Stimulated activated CD8-positive, alpha-beta memory T cell treated with anti-CD3 and anti-CD28 coated beads, Interleukin-12 subunit alpha, Interleukin-12 subunit beta, amount 100 ng/mL, for 1 hour (primary cell): ENCODE results near the gene PLEKHG7.
"Not testable (repeated sequence)": the region's sequence is repeated elsewhere in the genome, so short reads cannot be mapped to it uniquely, and the experiment has no call there.

Experiments
- DNase-seq: peaks from one replicate; pipeline ENCODE4 v3.0.0-alpha.2; 2020; ENCODE audit warnings: low read depth

Gene PLEKHG7

DNA sequence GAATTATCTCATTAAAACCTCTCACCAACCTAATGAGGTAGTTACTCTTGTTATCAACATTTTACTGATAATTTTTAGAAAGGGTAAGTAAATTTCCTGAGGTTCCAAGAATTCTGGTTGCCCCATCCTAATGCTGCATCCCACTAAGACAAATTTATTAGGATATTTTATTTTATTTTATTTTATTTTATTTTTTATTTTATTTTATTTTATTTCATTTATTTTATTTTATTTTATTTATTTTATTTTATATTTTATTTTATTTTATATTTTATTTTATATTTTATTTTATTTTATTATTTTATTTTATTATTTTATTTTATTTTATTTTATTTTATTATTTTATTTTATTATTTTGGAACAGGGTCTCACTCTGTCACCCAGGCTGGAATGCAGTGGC, 46.9 kb downstream of the PLEKHG7 start:
- DNase-seq, result not testable (repeated sequence)

DNA sequence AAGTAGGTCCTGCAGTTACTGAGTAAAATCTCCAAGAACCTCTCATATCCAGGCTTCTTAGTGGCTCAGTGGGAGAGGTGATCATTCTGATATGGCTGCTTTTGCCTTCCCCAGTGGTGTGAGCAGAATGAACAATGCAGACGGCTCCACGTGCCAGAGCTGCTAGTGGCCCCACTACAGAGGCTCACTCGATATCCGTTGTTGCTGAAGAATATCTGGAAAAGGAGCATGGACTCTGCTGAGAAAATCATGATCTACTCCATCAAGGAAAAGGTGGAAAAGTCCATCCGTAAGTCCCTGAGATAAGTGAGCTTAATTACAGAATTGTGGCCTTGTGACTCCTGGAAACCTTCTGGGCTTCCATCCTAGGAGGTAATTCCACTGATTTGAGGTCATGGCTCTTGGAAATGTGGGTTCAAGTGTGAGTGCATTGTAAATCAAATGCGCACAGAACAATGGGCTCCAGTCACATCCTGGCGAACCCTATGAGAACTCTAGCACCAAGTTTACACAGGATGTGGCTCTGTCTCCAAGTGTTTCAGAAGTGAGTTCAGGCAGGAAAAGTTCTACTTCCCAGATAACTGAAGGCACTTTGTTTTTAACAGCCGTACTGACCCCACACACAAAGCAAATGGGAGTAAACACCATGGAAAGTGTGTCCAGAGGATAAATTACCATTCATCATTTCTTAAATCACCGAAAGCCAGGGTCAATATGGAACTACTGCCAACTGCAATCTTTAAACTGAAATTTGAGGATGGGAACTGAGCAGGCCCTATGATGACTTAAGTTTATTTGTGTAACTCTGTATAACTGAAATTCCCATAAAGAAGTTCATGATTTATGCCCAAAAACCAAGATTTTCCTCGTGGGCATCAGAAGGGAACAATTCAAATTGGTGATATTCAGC, 51.4 kb downstream of the PLEKHG7 start:
- DNase-seq, result no peak

GRCh38 chr12:92756898-92757596, 54.3 kb downstream of the PLEKHG7 start:
- DNase-seq, result no peak

- no peak for DNase-seq
These were observed 54.9 kb downstream of the PLEKHG7 start for GRCh38 chr12:92757597-92758121.

DNA sequence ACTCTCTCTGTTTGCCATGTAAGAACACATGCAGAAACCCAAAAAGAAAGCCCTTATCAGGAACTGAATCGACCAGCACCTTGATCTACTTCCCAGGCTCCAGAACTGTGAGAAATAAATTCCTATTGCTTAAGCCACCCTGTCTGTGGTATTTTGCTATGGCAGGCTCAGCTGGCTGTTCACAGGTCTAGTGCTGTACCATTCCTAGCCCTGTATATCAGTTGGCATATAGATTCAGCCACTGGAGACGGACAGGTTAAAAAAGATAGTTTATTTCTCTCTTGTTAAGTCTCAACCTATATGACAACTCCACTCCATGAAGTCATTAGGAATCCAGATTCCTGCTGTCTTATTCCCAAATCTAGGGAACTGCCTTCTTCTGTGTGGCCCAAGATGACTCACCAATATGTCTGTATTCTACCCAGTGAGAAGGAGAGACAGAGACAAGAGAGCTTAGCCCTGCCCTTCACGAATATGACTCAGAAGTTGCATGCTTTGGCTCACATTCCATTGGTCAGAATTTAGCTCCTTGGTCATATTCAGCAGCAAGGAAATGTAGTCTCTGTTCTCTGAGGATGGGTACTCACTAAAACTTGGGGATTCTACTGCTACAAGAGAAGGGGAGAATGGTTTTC, 57.0 kb downstream of the PLEKHG7 start:
- no peak for DNase-seq

DNA sequence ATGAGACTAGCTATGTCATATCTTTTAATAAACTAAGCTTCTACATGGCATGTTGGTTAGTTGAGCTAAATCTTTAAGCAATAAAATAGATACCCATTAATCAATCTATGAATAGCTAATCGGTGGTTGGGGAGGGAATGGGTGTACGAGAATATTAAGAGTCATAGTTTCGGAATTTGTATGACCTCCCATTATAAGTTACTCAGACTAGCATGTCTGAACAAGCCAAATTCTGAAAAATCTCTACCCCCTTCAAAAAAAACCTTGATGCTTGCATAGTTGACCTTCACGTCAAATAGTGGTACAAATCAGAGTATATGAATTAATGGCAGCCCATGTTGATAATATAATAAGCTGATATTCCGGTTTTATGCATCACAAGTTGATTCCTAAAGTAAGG, 60.0 kb downstream of the PLEKHG7 start:
- no peak for DNase-seq

DNA sequence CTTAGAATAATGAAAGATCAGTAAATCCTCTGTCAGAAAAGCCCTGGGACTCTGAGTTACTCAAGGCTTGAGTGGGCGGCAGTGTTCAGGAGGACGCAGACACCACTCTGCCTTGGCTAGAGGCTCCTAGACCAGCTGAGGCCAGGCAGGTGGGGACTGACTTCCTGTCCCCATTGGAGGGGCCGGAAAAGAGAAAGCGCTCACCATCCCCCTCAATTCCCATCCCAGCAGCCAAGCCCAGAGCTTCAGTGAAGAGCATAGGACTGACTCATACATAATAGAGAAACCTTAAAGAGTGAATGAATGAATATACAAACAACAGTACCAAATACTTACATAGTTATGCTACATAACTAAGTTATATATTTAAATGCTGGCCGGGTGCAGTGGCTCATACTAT, 62.0 kb downstream of the PLEKHG7 start:
- no peak for DNase-seq

GRCh38 chr12:92765871-92766270, 63.1 kb downstream of the PLEKHG7 start:
- no peak for DNase-seq

DNA sequence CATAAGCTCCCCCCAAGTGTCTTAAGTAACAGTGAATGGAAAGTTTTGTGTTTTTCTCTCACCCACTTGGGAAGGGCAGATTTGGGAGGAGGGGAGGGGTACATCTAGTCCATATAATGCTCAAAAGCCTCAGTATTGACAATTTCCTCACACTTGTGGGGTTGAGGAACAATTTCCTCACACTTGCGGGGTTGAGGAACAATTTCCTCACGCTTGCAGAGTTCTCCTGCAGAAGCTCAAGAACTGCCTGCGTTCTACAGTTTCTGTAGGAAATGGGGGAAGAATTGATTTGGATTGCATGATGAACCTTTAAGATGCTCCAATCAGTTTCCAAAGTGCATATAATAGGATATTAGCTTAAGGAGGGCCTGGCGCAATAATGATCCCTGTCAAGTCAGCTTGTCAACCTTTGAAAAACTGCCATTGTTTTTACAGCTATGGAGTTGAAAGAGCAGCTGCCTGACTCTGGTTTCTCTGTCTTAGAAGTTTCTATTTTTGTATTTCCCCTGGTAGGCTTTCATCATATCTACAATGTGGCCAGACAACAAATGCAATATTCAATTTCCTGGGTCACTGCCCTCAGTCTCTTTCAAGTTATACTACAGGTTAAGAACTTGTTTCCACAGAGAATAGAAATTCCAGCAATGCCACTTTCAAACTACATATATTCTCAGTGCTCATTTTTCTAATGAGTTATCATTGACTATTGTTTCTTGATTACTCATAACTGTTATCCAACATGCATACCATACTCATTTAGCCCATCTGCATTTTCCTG, 66.5 kb downstream of the PLEKHG7 start:
- no peak for DNase-seq

- no peak for DNase-seq
These were observed 68.2 kb downstream of the PLEKHG7 start for GRCh38 chr12:92771001-92771400.

- no peak for DNase-seq
These were observed 72.6 kb downstream of the PLEKHG7 start for GRCh38 chr12:92775416-92775815.

GRCh38 chr12:92778525-92778924, 75.7 kb downstream of the PLEKHG7 start:
- DNase-seq, result no peak

- no peak for DNase-seq
These were observed 77.1 kb downstream of the PLEKHG7 start for GRCh38 chr12:92779902-92780301.

DNA sequence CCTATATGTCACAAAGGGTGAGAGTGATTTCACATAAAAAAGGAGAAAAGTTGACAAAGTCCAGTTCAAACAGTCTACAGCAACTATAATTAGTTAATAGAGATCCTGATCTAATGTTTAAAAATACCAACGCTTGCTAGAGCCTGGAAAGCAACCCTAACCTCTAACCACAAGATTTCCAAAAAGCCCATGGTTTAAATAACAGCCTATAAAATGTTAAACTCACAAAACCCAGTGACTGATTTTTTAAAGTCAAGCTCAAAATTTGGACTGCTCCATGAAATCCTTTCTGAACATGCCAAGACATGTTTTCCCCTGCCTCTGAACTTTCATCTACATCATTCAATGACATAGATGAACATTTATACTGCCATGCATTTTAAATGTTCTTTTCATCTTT, 81.6 kb downstream of the PLEKHG7 start:
- no peak for DNase-seq

DNA sequence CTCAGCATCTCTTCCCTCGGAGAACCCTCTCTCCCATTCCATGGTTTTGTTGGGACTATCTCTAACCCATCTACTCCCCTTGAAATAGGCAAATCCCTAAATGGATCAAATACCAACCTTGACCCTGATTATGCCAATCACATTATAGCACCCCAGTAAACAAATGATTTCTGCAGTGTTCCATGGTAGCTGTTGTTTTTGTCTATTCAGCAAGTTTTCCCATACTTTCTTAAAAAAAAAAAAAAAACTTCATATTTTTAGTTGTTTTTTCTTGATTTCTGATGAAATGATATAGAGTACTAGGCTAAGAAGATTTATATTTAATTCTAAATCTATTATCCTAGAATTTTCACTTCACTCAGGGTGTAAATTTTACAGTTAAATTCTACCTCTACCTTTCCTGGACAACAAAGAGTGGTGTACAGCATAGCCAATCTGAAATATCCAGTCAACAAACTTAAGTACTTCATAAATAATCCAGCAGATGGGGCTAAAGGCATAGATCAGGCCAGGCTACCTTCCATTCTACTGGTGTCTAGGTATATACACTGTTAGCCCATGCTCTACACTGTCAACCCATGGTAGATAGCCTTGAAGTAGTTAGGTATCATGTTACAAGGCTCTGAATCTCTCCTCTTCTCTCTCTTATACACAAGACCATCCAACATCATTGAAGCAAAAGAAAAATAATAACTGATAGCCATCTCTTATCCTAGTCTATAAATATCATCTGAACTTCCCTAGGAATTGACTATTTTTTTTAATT, 82.2 kb downstream of the PLEKHG7 start:
- DNase-seq, result no peak

- DNase-seq, result no peak
These were observed 82.8 kb downstream of the PLEKHG7 start for GRCh38 chr12:92785563-92785950.

- DNase-seq, result no peak
These were observed 83.3 kb downstream of the PLEKHG7 start for GRCh38 chr12:92786045-92786444.

GRCh38 chr12:92794356-92794755, 91.6 kb downstream of the PLEKHG7 start:
- DNase-seq, result not testable (repeated sequence)

GRCh38 chr12:92794814-92795213, 92.0 kb downstream of the PLEKHG7 start:
- DNase-seq, result no peak

GRCh38 chr12:92796650-92797049, 93.9 kb downstream of the PLEKHG7 start:
- no peak for DNase-seq

GRCh38 chr12:92802906-92803305, 100.1 kb downstream of the PLEKHG7 start:
- no peak for DNase-seq
